D721Med (cell line): ENCODE data around the gene CHRDL1.

ENCODE experiments used
- DNase-seq: peaks from one replicate; pipeline ENCODE4 v3.0.0; 2011; ENCODE audit warnings: low spot score; ENCODE audit not compliant: insufficient read length
- FAIRE-seq: peaks from 2 replicates; lab custom pipeline; 2011; peaks lifted over from hg19 to GRCh38; lab: Jason Lieb, UNC
- CTCF ChIP-seq: IDR thresholded peaks from 2 replicates; pipeline ENCODE4 v1.5.1; 2012; ENCODE audit warnings: mild to moderate bottlenecking, control low read depth; ENCODE audit not compliant: insufficient read depth; ENCODE audit errors: missing control alignments

Gene CHRDL1

DNA sequence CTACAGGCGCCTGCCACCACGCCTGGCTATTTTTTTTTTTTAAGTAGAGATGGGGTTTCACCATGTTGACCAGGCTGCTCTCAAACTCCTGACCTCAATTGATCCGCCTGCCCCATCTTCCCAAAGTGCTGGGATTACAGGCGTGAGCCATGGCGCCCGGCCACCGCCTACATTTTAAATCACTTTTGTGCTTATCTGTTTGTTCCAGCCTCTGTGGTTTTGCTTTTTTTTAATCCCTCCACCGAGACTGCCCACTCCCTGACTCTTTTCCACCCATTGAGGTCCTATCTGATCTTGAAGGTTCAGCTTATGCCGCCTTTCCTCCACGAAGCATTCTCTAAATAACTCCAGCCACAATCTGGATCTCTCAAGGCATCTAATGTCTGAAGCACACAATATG is 73.5 kb downstream of the CHRDL1 start:
- DNase-seq (no peak), FAIRE-seq (no peak)
- no peak for TF ChIP-seq CTCF

- TF ChIP-seq CTCF: no peak
- DNase-seq (no peak), FAIRE-seq (no peak)
These were observed 82.0 kb downstream of the CHRDL1 start for GRCh38 chrX:110713666-110714065.

GRCh38 chrX:110706446-110706845 is 89.2 kb downstream of the CHRDL1 start:
- no peak for TF ChIP-seq CTCF
- no peak for FAIRE-seq
- DNase-seq: no peak

- FAIRE-seq: no peak
These were observed 92.0 kb downstream of the CHRDL1 start for GRCh38 chrX:110703641-110704040.

GRCh38 chrX:110699109-110699508 is 96.5 kb downstream of the CHRDL1 start:
- FAIRE-seq: no peak
- no peak for TF ChIP-seq CTCF
- DNase-seq: no peak

More at GRCh38 chrX:110703641-110704040, 92.0 kb downstream of the CHRDL1 start:
- TF ChIP-seq CTCF: no peak
- DNase-seq: no peak

DNA sequence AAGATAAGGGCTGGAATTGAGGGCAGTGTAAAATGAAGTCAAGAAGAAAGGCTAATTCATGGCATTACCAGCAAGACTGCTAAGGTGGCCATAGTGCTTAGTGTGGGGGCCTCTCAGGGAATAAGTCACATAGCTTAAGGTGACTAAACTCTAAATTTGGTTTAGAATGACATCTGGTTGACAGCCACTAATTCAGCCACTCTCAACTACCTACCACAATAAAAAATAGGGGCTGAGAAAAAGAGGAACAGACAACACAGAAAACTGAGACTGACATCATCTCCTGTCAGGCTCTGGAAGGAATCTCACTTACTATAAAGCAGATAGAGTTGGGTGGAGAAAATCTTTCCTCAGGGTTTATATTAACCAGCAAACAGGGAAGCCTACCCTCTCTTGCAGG is 96.9 kb downstream of the CHRDL1 start:
- DNase-seq: no peak
- no peak for FAIRE-seq
- TF ChIP-seq CTCF: no peak

- FAIRE-seq: no peak
These were observed 102.8 kb downstream of the CHRDL1 start for GRCh38 chrX:110692866-110693265.

More at GRCh38 chrX:110692866-110693265, 102.8 kb downstream of the CHRDL1 start:
- DNase-seq: no peak
- no peak for TF ChIP-seq CTCF
